Activated T-cell treated with anti-CD3 and anti-CD28 coated beads, Interleukin-2, amount 50 U/mL, for 1 hour (primary cell): Measurements from ENCODE around the gene PYHIN1.
"Not testable (repeated sequence)": the region's sequence is repeated elsewhere in the genome, so short reads cannot be mapped to it uniquely, and the experiment has no call there.

Experiments
- DNase-seq: peaks from one replicate; pipeline ENCODE4 v3.0.0-alpha.2; 2020

Gene PYHIN1

GRCh38 chr1:158983235-158983634 lies 51.9 kb downstream of the PYHIN1 start:
- DNase-seq = no peak

GRCh38 chr1:158984386-158984785 lies 53.0 kb downstream of the PYHIN1 start:
- no peak for DNase-seq

GRCh38 chr1:158989424-158989823 lies 58.1 kb downstream of the PYHIN1 start:
- DNase-seq = no peak

GRCh38 chr1:158992787-158993312 lies 61.5 kb downstream of the PYHIN1 start:
- DNase-seq = no peak

- no peak for DNase-seq
These were observed 65.6 kb downstream of the PYHIN1 start for GRCh38 chr1:158996998-158997397.

GRCh38 chr1:158998037-158998780 lies 66.9 kb downstream of the PYHIN1 start:
- DNase-seq = no peak

GRCh38 chr1:158998781-158999161 lies 67.4 kb downstream of the PYHIN1 start:
- no peak for DNase-seq

- no peak for DNase-seq
These were observed 68.1 kb downstream of the PYHIN1 start for GRCh38 chr1:158999316-159000069.

GRCh38 chr1:159000070-159000409 lies 68.7 kb downstream of the PYHIN1 start:
- DNase-seq = no peak

- DNase-seq = no peak
These were observed 69.3 kb downstream of the PYHIN1 start for GRCh38 chr1:159000625-159001024.

- no peak for DNase-seq
These were observed 73.8 kb downstream of the PYHIN1 start for GRCh38 chr1:159005161-159005560.

- DNase-seq = no peak
These were observed 74.3 kb downstream of the PYHIN1 start for GRCh38 chr1:159005676-159006075.

GRCh38 chr1:159006210-159006807 lies 75.0 kb downstream of the PYHIN1 start:
- DNase-seq = not testable (repeated sequence)

- no peak for DNase-seq
These were observed 76.4 kb downstream of the PYHIN1 start for GRCh38 chr1:159007726-159008125.

- peak; percentile 25 for DNase-seq
These were observed 77.4 kb downstream of the PYHIN1 start for GRCh38 chr1:159008744-159009188.

GRCh38 chr1:159009287-159009686 lies 77.9 kb downstream of the PYHIN1 start:
- DNase-seq = no peak

GRCh38 chr1:159009704-159010361 lies 78.5 kb downstream of the PYHIN1 start, which contains the start of gene IFI16:
TSS of gene IFI16 (plus strand) at chr1:159009907. CDS start at chr1:159014681, 4,774 bp downstream.
- DNase-seq = peak; percentile 23

GRCh38 chr1:159010391-159010790 lies 79.0 kb downstream of the PYHIN1 start:
- DNase-seq = no peak

GRCh38 chr1:159011001-159011400 lies 79.6 kb downstream of the PYHIN1 start:
- peak; percentile 37 for DNase-seq

GRCh38 chr1:159011751-159012150 lies 80.4 kb downstream of the PYHIN1 start:
- no peak for DNase-seq

GRCh38 chr1:159012495-159012894 lies 81.1 kb downstream of the PYHIN1 start:
- peak; percentile 47 for DNase-seq

GRCh38 chr1:159014003-159014571 lies 82.7 kb downstream of the PYHIN1 start:
- DNase-seq = no peak

- DNase-seq = no peak
These were observed 83.5 kb downstream of the PYHIN1 start for GRCh38 chr1:159014851-159015250.
